Transverse colon (tissue), 4 donors: ENCODE results near the gene GSTM5.

Experiments used
- CTCF ChIP-seq, 5 experiments: fragments of 200-600 bp in 3 of 5; fragments of 450-650 bp in 2 of 5; sonication (generic) in 3 of 5; IDR thresholded peaks; 1 replicate in 2 of 5; 2 replicates in 3 of 5; pipeline ENCODE4 v1.5.1; 2016 to 2017; ENCODE audit warnings: antibody characterized with exemption in 5 of 5, inconsistent platforms in 3 of 5, mild to moderate bottlenecking in 2 of 5, moderate library complexity in 1 of 5
- POLR2A ChIP-seq: fragments of 450-650 bp; IDR thresholded peaks from one replicate; pipeline ENCODE4 v1.6.1; 2016; ENCODE audit warnings: antibody characterized with exemption, mild to moderate bottlenecking, moderate library complexity
- POLR2AphosphoS5 ChIP-seq, 3 donors: sonication (generic); formaldehyde crosslinking; IDR thresholded peaks; one replicate each; pipeline ENCODE4 v1.6.1; 2016; ENCODE audit warnings: antibody characterized with exemption in 3 of 3

GRCh38 chr1:109691759-109692158 is 20.3 kb upstream of the GSTM5 start:
- TF ChIP-seq POLR2AphosphoS5 (IDR thresholded peaks at IDR 0.05) (no peak), CTCF (IDR thresholded peaks at IDR 0.05) (no peak), POLR2A (no peak)
